Brain microvascular endothelial cell (primary cell): ENCODE results near the gene GTF3C1.
"Not testable (repeated sequence)": the region's sequence is repeated elsewhere in the genome, so short reads cannot be mapped to it uniquely, and the experiment has no call there.

Experiments used
- DNase-seq: peaks from one replicate; pipeline ENCODE4 v3.0.0-alpha.2; 2020
- H3K27ac ChIP-seq: fragments of 250-450 bp; sonication (Bioruptor Pico); 2 replicates; pipeline ENCODE4 v1.5.1; 2020; ENCODE audit warnings: mild to moderate bottlenecking, moderate library complexity
- H3K27me3 ChIP-seq: fragments of 250-450 bp; sonication (Bioruptor Pico); replicated peaks from 2 replicates; pipeline ENCODE4 v1.5.1; 2020; ENCODE audit warnings: mild to moderate bottlenecking
- H3K36me3 ChIP-seq: fragments of 250-450 bp; sonication (Bioruptor Pico); replicated peaks from 2 replicates; pipeline ENCODE4 v1.5.1; 2020; ENCODE audit warnings: mild to moderate bottlenecking
- H3K4me3 ChIP-seq: 2 replicates; pipeline ENCODE4 v1.5.1; 2011; ENCODE audit warnings: low read depth, mild to moderate bottlenecking, control low read depth, low read length, moderate library complexity
- CTCF ChIP-seq: IDR thresholded peaks from 2 replicates; pipeline ENCODE4 v1.5.1; 2011; ENCODE audit warnings: low read depth, mild to moderate bottlenecking, moderate library complexity, low read length, control low read depth, inconsistent platforms; ENCODE audit errors: missing control alignments
- in situ Hi-C: cut with HindIII; loops from 2 replicates; pipeline ENCODE4 v1.10.0; 2017; ENCODE audit warnings: low sequenced_read_pairs, low pct_ligation_motif_present

GTF3C1 gene

DNA sequence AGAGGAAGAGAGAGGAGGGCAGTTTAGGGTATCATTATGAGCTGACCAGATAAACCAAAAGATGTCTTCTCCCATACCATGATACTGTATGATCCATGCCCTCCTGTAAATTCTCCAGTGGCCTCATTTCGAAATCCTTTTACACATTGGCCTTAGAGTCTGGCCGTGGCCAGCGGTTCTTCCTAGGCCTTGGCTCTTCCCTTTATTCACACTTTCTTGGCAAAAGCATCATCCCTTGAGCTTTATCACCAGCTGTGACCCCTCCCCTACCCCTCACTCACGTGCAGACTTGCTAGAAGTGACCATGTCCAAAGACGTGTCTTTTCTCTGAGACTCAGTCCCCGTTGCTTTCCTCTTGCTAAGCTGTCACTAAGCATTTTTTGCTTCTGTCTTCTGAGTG is 23.0 kb upstream of the GTF3C1 start:
- no peak for TF ChIP-seq CTCF
- in situ Hi-C loops = no loop called here

GRCh38 chr16:27571433-27572326 is 22.0 kb upstream of the GTF3C1 start:
- no peak overlapping the region for H3K4me3 ChIP-seq
- in situ Hi-C loops = no loop called here
- no peak overlapping the region for H3K27ac ChIP-seq
- H3K27me3 ChIP-seq = no peaks in the 10 kb centered on the region
- no peak for TF ChIP-seq CTCF
- DNase-seq = no peak
- no peaks in the 10 kb centered on the region for H3K36me3 ChIP-seq

More for the DNA sequence above, 23.0 kb upstream of the GTF3C1 start:
- no peaks in the 10 kb centered on the region for H3K36me3 ChIP-seq
- no peak overlapping the region for H3K4me3 ChIP-seq
- H3K27ac ChIP-seq = no peak overlapping the region
- H3K27me3 ChIP-seq = no peaks in the 10 kb centered on the region
- no peak for DNase-seq

DNA sequence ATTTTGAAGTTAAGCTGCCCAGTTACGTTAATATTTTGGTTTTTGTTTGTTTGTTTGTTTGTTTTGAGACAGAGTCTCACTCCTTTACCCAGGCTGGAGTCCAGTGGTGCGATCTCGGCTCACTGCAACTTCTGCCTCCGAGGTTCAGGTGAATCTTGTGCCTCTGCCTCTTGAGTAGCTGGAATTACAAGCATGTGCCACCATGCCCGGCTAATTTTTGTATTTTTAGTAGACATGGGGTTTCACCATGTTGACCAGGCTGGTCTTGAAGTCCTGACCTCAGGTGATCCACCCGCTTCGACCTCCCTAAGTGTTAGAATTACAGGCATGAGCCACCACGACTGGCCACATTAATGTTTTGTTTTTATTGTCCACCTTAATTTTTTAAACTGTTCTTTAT is 21.3 kb upstream of the GTF3C1 start:
- H3K4me3 ChIP-seq, H3K27me3 ChIP-seq, H3K36me3 ChIP-seq, H3K27ac ChIP-seq, DNase-seq, in situ Hi-C loops: not testable (repeated sequence)

- H3K27ac ChIP-seq = no peak overlapping the region
- in situ Hi-C loops = no loop called here
- no peak for TF ChIP-seq CTCF
- no peak for DNase-seq
- no peaks in the 10 kb centered on the region for H3K36me3 ChIP-seq
- H3K4me3 ChIP-seq = no peak overlapping the region
- H3K27me3 ChIP-seq = no peaks in the 10 kb centered on the region
Observed at GRCh38 chr16:27568077-27568476, 18.4 kb upstream of the GTF3C1 start.

DNA sequence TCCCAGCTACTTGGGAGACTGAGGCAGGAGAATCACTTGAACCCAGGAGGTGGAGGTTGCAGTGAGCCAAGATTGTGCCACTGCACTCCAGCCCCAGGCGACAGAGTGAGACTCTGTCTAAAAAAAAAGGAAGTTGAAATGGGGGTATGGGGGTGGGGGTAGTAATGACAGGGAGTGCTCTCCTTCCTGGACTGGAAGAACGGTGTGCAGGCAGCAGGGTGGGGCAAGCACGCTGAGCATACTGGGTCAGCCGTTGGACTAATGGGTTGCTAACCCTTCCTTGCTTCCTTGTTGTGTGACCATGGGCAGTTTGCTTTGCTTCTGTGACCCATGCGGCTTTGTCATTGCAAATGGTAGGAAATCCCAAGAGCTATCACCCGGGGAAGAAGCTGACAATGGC is 16.7 kb upstream of the GTF3C1 start:
- in situ Hi-C loops = no loop called here

GRCh38 chr16:27564224-27564623 is 14.5 kb upstream of the GTF3C1 start:
- DNase-seq = no peak
- Histone ChIP-seq H3K27me3 (no peaks in the 10 kb centered on the region), H3K36me3 (no peaks in the 10 kb centered on the region), H3K4me3 (no peak overlapping the region), H3K27ac (no peak overlapping the region)
- TF ChIP-seq CTCF = no peak
- in situ Hi-C loops = no loop called here

More for the DNA sequence above, 16.7 kb upstream of the GTF3C1 start:
- DNase-seq = no peak
- Histone ChIP-seq H3K4me3 (no peak overlapping the region), H3K27ac (no peak overlapping the region), H3K36me3 (no peaks in the 10 kb centered on the region), H3K27me3 (no peaks in the 10 kb centered on the region)
- TF ChIP-seq CTCF = no peak
